Spleen (tissue), 7 donors: ENCODE results near the gene TEAD1.

Source experiments
- POLR2AphosphoS5 ChIP-seq, 3 donors: sonication (generic); formaldehyde crosslinking; IDR thresholded peaks; one replicate each; pipeline ENCODE4 v1.5.1; 2017; ENCODE audit warnings: antibody characterized with exemption in 3 of 3
- TF ChIP-seq, protein P1 (sequence below), 11 experiments: fragments of 200-600 bp in 7 of 11; fragments of 450-650 bp in 4 of 11; sonication (generic) in 4 of 11; IDR thresholded peaks in 8 of 11; conservative IDR thresholded peaks in 3 of 11; 1 replicate in 7 of 11; 2 replicates in 4 of 11; pipeline versions ENCODE4 v1.4.0 to v1.8.0; 2016 to 2021; ENCODE audit warnings: antibody characterized with exemption in 11 of 11, inconsistent platforms in 4 of 11, mild to moderate bottlenecking in 1 of 11
- donor health status: DM: no; HTN: no; CAD: no; lungs with moderate emphysema.
- donor health status: DM: no; HTN: no; CAD: no.
- donor health status: DM: no; HTN: no; CAD: no.

- TF ChIP-seq, protein P1, sequence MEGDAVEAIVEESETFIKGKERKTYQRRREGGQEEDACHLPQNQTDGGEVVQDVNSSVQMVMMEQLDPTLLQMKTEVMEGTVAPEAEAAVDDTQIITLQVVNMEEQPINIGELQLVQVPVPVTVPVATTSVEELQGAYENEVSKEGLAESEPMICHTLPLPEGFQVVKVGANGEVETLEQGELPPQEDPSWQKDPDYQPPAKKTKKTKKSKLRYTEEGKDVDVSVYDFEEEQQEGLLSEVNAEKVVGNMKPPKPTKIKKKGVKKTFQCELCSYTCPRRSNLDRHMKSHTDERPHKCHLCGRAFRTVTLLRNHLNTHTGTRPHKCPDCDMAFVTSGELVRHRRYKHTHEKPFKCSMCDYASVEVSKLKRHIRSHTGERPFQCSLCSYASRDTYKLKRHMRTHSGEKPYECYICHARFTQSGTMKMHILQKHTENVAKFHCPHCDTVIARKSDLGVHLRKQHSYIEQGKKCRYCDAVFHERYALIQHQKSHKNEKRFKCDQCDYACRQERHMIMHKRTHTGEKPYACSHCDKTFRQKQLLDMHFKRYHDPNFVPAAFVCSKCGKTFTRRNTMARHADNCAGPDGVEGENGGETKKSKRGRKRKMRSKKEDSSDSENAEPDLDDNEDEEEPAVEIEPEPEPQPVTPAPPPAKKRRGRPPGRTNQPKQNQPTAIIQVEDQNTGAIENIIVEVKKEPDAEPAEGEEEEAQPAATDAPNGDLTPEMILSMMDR (IDR thresholded peaks at IDR 0.05 in 8 of 11, conservative IDR thresholded peaks at IDR 0.05 in 3 of 11) = no peak
- no peak for TF ChIP-seq POLR2AphosphoS5 (IDR thresholded peaks at IDR 0.05)
These were observed 110.2 kb downstream of the TEAD1 start for GRCh38 chr11:12784445-12784844.
